LNCaP clone FGC (cell line): Measurements from ENCODE around the gene GLS.

Source experiments
- DNase-seq: peaks from one replicate; pipeline ENCODE4 v3.0.0-alpha.2; 2011; ENCODE audit warnings: low read depth
- H3K4me3 ChIP-seq: 2 replicates; pipeline ENCODE4 v1.5.1; 2011; ENCODE audit warnings: mild to moderate bottlenecking, low read depth, low read length, control low read depth
- CTCF ChIP-seq: IDR thresholded peaks from 2 replicates; pipeline ENCODE4 v1.5.1; 2012; ENCODE audit warnings: mild to moderate bottlenecking; ENCODE audit not compliant: control insufficient read depth, insufficient read depth; ENCODE audit errors: extremely low read depth

The GLS gene

GRCh38 chr2:190942697-190943096, 62.1 kb downstream of the GLS start:
- TF ChIP-seq CTCF: no peak
- no peak for DNase-seq
- no peak overlapping the region for H3K4me3 ChIP-seq

- TF ChIP-seq CTCF: no peak
- DNase-seq: no peak
- H3K4me3 ChIP-seq: no peak overlapping the region
Observed at GRCh38 chr2:190943706-190944105, 63.1 kb downstream of the GLS start.

DNA sequence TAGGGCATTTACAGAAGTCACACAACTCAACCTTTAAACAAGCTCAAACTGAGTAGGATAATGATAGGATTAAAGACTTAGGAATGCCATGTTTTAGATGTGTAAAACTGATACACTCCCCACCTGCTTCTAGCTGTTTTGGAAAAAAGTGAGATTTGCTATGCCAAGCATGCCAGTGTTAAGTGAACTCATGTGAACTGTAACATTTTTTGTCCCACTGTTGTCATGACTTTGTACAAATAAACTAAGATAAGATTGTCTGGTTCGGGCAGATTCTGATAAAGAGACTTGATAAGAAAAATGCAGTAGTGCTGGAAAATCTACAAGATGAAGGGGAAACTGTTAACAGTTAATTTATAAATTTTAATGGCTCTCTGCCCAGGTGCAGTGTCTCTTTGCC, 66.5 kb downstream of the GLS start:
- DNase-seq: no peak
- H3K4me3 ChIP-seq: no peak overlapping the region

DNA sequence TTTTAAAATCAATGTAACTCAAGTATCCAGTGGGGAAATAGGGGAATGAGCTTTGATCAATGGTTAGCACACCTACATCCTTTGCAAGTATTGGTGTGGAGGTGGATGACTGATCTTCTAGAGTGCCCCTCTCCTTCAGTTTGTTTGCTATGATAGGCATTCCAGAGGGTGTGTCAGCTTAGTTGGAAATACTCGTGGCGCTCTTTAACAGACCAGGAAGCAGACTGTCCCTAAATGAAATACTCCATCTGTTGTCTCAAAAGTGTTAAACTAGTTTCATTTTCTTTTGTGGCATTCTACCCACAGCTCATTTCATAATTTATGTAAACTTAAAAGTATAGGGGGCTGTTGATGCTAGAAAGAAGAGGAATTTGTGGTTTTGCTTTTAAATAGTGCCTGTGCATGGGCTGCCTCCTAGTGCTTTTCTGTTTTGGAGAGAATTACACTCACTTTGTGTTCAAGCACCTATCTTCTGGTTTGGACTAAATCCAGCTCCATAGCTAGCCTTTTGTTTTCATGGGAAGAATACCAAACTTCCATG, 67.2 kb downstream of the GLS start:
- no peak for TF ChIP-seq CTCF
- peak overlapping the region; percentile 0; the same call in 1 of the 2 replicates for H3K4me3 ChIP-seq
- DNase-seq: no peak

More for the DNA sequence above, 66.5 kb downstream of the GLS start:
- no peak for TF ChIP-seq CTCF

DNA sequence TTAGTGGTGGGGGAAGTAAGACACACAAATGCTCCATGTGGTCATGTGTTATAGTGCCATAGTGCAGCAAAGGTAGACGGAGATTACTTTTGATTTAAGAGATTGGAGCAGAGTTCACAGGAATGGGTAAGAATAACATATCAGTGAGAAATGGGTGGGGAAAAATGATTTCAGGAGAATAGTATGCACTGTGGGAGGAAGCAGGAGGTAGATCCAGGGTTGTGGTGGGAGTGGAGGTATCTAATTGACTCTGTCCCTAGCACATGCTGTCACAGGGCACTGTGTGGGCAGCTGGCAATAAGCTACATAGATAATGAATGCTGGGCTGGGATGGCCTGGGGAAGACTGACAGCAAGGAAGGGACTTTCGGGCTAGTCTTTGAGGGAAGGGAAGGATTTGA, 68.0 kb downstream of the GLS start:
- TF ChIP-seq CTCF: no peak
- no peak for DNase-seq
- H3K4me3 ChIP-seq: no peak overlapping the region

GRCh38 chr2:190950566-190950991, 70.0 kb downstream of the GLS start:
- no peak for TF ChIP-seq CTCF
- no peak for DNase-seq
- no peak overlapping the region for H3K4me3 ChIP-seq

GRCh38 chr2:190953257-190953656, 72.6 kb downstream of the GLS start:
- no peak for TF ChIP-seq CTCF
- no peak for DNase-seq
- H3K4me3 ChIP-seq: no peak overlapping the region
